Activated naive CD8-positive, alpha-beta T cell (primary cell): ENCODE measurements around the gene ASB18.
A peak's percentile ranks its signal among the peaks of the same experiment; 100 is the strongest.

ENCODE experiments used
- H3K27ac Mint-ChIP-seq: one replicate; pipeline ENCODE4 v1.8.0; 2021; ENCODE audit warnings: mixed read lengths
- H3K27me3 Mint-ChIP-seq: one replicate; pipeline ENCODE4 v1.8.0; 2021; ENCODE audit warnings: mixed read lengths
- H3K36me3 Mint-ChIP-seq: one replicate; pipeline ENCODE4 v1.8.0; 2021; ENCODE audit warnings: mixed read lengths
- H3K4me1 Mint-ChIP-seq: one replicate; pipeline ENCODE4 v1.8.0; 2021; ENCODE audit warnings: low read depth, mixed read lengths
- H3K4me3 Mint-ChIP-seq: one replicate; pipeline ENCODE4 v1.8.0; 2021; ENCODE audit warnings: mild to moderate bottlenecking, mixed read lengths
- H3K9me3 Mint-ChIP-seq: one replicate; pipeline ENCODE4 v1.8.0; 2021; ENCODE audit warnings: low read depth, mixed read lengths

The ASB18 gene

DNA sequence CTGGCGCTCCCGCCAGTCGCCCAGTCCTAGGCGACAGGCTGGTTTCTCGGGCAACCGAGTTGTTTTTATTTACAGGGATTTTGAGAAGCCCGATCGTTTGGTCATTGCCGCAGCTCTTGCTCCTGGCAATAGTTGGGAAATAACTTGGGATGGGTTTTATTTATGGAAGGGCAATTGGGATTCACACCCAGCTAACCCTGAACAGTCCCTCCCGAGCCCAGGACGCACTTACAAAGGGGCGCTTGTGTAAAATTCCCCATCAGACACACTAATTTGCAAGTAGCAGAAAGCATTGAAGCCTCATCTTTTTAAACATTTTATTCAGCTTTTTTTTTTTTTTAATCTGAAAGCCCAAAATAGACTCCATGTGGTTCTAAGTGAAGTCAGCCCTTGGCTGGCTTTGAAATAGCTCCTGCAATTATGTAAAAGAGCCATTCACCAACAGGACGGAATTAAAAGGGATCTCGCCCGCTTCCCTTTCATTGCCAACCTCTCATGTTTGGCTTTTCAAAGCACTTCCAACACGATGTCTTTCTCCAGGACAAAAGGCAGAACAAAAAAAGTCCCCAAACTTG is 92.4 kb downstream of the ASB18 start:
- H3K27ac Mint-ChIP-seq: no peak overlapping the region
- H3K4me1 Mint-ChIP-seq: peaks cover 13% of the 10 kb centered on the region
- H3K36me3 Mint-ChIP-seq: no peaks in the 10 kb centered on the region
- H3K4me3 Mint-ChIP-seq: no peak overlapping the region
- no peaks in the 10 kb centered on the region for H3K9me3 Mint-ChIP-seq
- peaks cover 51% of the 10 kb centered on the region for H3K27me3 Mint-ChIP-seq

DNA sequence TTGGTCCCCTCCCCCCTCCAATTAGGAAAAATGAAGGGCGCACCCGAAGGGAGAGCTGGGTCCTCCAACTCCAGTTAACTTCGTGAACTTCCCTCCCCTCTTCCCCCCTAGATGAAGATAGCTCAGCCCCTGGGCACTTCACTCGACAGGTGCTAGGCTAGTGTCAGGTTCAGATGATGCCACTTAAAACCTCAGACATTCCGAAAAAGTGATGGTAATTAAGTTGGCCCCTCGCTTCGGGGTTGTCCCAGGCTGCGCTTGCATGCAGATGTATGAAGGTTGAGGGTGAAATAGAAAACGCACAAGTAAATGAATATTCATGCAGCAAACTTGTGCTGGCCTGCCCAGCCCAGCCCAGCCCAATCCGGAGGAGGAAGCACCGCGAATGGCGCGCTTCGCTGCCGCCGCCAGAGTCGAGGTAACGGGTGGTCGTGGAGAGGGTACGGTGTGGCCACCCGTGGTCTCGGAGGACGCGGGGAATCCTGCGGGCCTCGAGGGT is 93.0 kb downstream of the ASB18 start:
- peaks cover 52% of the 10 kb centered on the region for H3K27me3 Mint-ChIP-seq

DNA sequence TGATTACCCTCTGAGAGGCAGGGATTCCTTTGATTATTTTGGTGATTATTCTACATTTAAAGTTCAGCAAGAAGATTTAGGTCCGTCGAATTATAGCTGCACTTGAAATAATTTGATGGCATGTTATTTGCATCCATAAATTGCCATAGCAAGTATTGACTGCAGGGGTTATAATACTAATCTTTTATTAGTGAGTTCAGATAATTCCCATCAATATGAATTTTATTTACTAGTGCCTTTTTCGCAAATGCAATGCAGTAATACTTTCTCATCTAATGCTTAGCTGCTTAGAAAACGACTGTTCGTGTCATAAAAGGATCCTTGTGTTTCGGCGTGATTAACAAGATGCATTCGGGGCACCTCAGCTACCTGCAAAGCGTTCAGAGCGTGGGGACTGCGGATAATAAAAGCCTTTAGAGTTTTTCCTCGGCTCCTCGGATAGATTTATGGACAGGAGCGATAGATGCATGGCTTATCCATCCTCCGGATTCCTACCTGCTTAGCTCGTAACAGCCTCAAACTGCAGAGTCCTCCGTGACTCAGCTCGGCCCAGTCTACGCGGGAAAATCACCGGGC is 93.5 kb downstream of the ASB18 start:
- peaks cover 19% of the 10 kb centered on the region for H3K4me1 Mint-ChIP-seq
- peaks cover 50% of the 10 kb centered on the region for H3K27me3 Mint-ChIP-seq
- H3K9me3 Mint-ChIP-seq: no peaks in the 10 kb centered on the region
- peak overlapping the region; percentile 24 for H3K27ac Mint-ChIP-seq
- H3K36me3 Mint-ChIP-seq: no peaks in the 10 kb centered on the region
- no peak overlapping the region for H3K4me3 Mint-ChIP-seq

More for the DNA sequence above, 93.0 kb downstream of the ASB18 start:
- Mint-ChIP-seq H3K4me1 (peaks cover 18% of the 10 kb centered on the region), H3K36me3 (no peaks in the 10 kb centered on the region), H3K4me3 (no peak overlapping the region), H3K27ac (no peak overlapping the region), H3K9me3 (no peaks in the 10 kb centered on the region)

GRCh38 chr2:236169741-236170589 is 94.2 kb downstream of the ASB18 start:
- Mint-ChIP-seq H3K4me1 (peaks cover 21% of the 10 kb centered on the region), H3K27ac (peak overlapping the region; percentile 41), H3K9me3 (no peaks in the 10 kb centered on the region), H3K4me3 (no peak overlapping the region), H3K27me3 (peaks cover 53% of the 10 kb centered on the region), H3K36me3 (no peaks in the 10 kb centered on the region)

GRCh38 chr2:236169151-236169721 is 95.0 kb downstream of the ASB18 start:
- Mint-ChIP-seq H3K9me3 (no peaks in the 10 kb centered on the region), H3K4me3 (no peak overlapping the region), H3K36me3 (no peaks in the 10 kb centered on the region), H3K27ac (peak overlapping the region; percentile 41), H3K27me3 (peaks cover 48% of the 10 kb centered on the region), H3K4me1 (peaks cover 25% of the 10 kb centered on the region)

DNA sequence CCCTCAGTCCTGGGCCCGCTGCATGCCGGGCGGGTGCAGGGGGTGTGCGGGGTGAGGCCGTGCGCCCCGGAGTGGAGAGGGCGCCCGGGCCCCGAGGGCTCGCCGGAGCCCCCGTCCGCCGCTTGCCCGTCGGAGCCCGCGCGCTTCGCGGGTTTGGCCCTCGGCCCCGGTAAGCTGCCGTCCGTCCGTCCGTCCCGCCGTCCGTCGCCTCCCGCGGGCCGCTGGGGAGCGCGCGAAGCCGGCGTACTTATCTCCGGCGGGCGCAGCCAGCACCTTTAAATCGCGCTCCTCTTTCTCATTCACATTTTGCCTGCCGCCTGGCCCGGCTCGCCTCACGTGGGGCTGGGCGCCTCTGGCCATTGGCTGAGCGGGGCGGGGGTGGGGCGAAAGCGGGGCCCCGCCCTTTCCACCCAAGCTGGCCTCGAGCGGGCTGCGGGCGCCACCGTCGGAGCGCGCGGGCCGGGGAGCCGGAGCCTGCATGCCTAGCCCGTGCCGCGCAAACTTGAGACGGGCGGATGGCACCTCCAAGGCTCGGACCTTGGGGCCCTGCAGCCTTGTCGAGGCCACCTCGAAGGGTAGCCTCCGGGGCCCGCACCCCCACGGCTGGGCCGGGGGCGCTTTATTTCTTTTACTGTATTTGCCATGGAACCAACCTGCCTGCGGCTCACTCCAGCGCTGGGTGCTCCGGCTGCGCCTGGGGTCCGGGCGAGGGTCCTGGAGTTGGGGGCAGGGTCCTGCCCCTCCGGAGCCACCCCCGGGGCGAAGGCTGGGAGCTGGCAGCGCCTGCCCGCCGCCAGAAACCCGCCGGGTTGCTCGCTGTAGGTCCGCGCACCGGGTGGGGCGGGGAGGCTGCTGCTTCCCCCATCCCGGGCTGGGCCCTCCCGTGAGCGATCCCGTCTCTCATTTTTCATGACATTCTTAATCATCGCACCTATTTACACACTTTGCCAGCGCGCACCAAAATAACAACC is 95.8 kb downstream of the ASB18 start, which contains the start of gene GBX2:
Gene GBX2, minus strand, starts transcription at position 277 of the 971 bp plus-strand sequence. CDS start 415 bp downstream, outside the sequence.
- no peaks in the 10 kb centered on the region for H3K9me3 Mint-ChIP-seq
- H3K27ac Mint-ChIP-seq: peak within 1 kb of the TSS; percentile 41
- H3K4me3 Mint-ChIP-seq: no peak within 1 kb of the TSS
- H3K27me3 Mint-ChIP-seq: peaks cover 41% of the 10 kb centered on the region
- H3K4me1 Mint-ChIP-seq: peaks cover 23% of the 10 kb centered on the region
- H3K36me3 Mint-ChIP-seq: no peaks in the 10 kb centered on the region

DNA sequence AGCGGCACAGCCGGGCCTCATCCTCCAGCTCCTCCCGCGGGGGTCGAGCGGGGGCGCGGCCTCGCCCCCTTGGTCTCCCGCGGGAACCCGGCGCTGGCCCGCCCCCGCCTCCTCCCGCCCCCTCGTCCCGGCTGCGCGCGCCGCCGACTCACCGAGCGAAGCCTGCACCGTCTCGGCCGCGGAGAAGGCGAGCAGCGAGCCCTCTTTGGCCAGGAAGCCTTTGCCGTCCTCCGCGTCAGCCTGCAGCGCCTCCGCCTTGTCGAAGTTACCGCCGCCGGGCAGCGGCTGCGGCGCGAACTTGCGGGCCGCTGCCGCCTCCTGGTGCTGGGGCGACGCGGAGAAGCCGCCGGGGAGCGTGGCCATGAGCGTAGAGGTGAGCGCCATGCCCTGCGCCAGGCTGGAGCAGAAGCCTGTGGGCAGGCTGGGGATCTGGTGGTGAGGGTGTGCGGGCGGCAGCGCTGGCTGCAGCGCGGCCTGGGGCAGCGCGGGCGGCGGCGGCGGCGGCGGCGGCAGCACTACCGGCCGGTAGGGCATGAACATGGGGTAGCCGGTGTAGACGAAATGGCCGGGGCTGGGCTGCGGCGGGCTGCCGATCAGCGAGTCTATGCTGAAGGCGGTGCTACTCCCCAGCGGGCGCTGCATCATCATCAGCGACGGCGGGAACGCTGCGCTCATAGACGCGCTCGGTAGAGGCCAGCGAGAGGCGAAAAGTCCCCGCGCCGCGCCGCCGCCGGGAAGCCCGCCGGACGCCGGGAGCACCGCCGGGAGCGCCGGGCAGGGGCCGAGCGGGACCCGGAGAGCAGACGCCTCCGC is 96.7 kb downstream of the ASB18 start:
- Mint-ChIP-seq H3K9me3 (no peaks in the 10 kb centered on the region), H3K4me3 (no peak overlapping the region), H3K4me1 (peaks cover 25% of the 10 kb centered on the region), H3K27ac (no peak overlapping the region), H3K36me3 (no peaks in the 10 kb centered on the region), H3K27me3 (peaks cover 43% of the 10 kb centered on the region)

DNA sequence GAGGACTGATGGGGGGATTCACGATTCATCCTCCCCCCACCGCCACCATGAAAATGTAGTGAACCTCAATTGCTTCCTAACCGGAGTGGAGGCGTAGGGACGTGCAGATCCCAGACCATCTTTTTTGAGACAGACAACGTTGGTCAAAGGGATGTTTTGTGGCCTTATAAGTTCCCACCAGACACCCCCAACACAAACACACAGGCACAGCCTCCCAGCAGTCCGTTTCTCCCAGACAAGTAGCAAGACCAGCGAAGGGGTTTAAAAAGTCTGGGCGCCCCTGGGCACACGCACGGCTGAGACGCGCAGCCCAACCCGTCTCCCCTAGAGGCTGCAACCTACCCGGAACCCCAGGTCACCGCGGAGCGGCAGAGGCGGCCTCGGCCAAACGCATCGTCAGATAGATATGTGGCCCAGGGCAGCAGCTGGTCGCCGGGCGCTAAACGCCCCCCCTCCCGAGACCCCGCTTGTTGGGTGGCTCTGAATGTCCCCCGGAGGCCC is 97.4 kb downstream of the ASB18 start:
- Mint-ChIP-seq H3K36me3 (no peaks in the 10 kb centered on the region), H3K27ac (no peak overlapping the region), H3K27me3 (peaks cover 40% of the 10 kb centered on the region), H3K4me1 (peaks cover 22% of the 10 kb centered on the region), H3K4me3 (peak overlapping the region; percentile 52), H3K9me3 (no peaks in the 10 kb centered on the region)

DNA sequence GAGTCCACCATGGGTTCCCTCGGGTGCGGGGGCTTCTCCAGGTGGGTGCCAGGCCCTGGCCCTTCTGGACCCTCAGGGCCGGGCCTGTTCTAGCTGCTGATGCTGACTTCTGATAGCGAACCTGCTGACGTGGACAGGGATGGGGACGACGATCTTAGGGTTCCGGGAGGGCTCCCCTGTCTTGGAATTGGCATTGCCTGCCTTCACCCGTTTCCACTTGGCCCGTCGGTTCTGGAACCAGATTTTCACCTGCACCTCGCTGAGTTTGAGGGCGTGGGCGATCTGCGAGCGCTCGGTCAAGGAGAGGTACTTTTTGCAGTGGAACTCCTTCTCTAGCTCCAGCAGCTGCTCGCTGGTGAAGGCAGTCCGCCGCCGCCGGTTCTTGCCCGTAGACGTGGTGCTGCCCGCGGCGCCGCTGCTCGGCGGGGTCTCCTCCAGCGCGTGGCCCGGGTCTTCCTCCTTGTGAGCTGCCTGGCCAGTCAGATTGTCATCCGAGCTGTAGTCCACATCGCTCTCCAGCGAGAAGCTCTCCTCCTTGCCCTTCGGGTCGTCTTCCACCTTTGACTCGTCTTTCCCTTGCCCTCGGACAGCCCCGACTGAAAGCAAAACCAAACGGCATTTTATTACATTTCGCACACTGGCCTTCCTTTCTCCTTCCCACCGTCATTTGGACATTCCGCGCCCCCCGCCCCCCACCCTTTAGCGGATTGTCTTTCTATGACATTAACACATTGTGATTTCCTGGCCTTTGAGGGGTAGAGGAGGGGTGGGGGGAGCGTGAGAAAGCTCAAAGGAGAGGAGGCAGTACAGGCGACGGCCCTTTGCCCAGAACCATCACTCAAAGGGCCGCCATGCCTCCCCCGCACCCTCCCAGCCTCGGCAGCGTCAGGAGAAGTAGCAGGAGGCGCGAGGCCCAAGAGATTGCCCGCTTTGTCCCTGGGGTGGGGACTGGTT is 98.1 kb downstream of the ASB18 start:
- no peaks in the 10 kb centered on the region for H3K9me3 Mint-ChIP-seq
- H3K27ac Mint-ChIP-seq: no peak overlapping the region
- peak overlapping the region; percentile 52 for H3K4me3 Mint-ChIP-seq
- H3K36me3 Mint-ChIP-seq: no peaks in the 10 kb centered on the region
- H3K4me1 Mint-ChIP-seq: peaks cover 21% of the 10 kb centered on the region
- peaks cover 38% of the 10 kb centered on the region for H3K27me3 Mint-ChIP-seq

- Mint-ChIP-seq H3K27me3 (peaks cover 29% of the 10 kb centered on the region), H3K9me3 (no peaks in the 10 kb centered on the region), H3K4me3 (peak overlapping the region; percentile 68), H3K36me3 (no peaks in the 10 kb centered on the region), H3K27ac (peak overlapping the region; percentile 54), H3K4me1 (peaks cover 16% of the 10 kb centered on the region)
These were observed 99.0 kb downstream of the ASB18 start for GRCh38 chr2:236164925-236165841.

- peaks cover 23% of the 10 kb centered on the region for H3K27me3 Mint-ChIP-seq
These were observed 99.8 kb downstream of the ASB18 start for GRCh38 chr2:236164201-236164924.

More at GRCh38 chr2:236164201-236164924, 99.8 kb downstream of the ASB18 start:
- Mint-ChIP-seq H3K4me1 (peaks cover 16% of the 10 kb centered on the region), H3K36me3 (no peaks in the 10 kb centered on the region), H3K9me3 (no peaks in the 10 kb centered on the region), H3K27ac (peak overlapping the region; percentile 54), H3K4me3 (peak overlapping the region; percentile 68)
